ENCODE data around the gene MSX1.

DNA sequence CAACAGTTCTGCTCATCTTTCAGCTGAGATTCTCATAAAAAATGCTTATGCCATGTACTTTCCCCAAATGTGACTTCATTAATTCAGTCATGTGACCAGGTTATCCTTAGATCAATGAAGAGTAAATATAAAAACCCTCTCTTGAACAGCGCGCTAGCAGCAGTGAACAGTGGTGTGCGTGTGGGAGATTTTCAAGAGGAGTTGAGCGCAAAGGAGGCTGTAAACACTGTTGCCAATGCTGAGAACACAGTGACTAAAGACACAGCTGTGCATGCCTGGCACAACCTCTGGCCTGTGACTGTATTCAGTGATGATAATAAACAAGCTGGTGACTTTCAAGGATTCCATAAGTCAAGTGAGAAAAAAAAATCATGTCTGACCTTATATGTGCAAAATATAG, 25.1 kb downstream of the MSX1 start:
- TF ChIP-seq, protein P1, sequence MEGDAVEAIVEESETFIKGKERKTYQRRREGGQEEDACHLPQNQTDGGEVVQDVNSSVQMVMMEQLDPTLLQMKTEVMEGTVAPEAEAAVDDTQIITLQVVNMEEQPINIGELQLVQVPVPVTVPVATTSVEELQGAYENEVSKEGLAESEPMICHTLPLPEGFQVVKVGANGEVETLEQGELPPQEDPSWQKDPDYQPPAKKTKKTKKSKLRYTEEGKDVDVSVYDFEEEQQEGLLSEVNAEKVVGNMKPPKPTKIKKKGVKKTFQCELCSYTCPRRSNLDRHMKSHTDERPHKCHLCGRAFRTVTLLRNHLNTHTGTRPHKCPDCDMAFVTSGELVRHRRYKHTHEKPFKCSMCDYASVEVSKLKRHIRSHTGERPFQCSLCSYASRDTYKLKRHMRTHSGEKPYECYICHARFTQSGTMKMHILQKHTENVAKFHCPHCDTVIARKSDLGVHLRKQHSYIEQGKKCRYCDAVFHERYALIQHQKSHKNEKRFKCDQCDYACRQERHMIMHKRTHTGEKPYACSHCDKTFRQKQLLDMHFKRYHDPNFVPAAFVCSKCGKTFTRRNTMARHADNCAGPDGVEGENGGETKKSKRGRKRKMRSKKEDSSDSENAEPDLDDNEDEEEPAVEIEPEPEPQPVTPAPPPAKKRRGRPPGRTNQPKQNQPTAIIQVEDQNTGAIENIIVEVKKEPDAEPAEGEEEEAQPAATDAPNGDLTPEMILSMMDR (IDR thresholded peaks at IDR 0.05) = no peak
- TF ChIP-seq CHD2 (IDR thresholded peaks at IDR 0.05; ENCODE audit: low read length, partially characterized antibody) = no peak
- no peak for TF ChIP-seq TP53 (CRISPR knock-in tag; IDR thresholded peaks at IDR 0.05)
- no peak for TF ChIP-seq JUNB (IDR thresholded peaks at IDR 0.05)
- TF ChIP-seq, protein P2, sequence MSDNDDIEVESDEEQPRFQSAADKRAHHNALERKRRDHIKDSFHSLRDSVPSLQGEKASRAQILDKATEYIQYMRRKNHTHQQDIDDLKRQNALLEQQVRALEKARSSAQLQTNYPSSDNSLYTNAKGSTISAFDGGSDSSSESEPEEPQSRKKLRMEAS (IDR thresholded peaks at IDR 0.05) = no peak
- no peak for TF ChIP-seq JUN (IDR thresholded peaks at IDR 0.05)
- TF ChIP-seq ZC3H11A (IDR thresholded peaks at IDR 0.05) = no peak
- no peak for TF ChIP-seq CEBPB (IDR thresholded peaks at IDR 0.05)
- no peak for TF ChIP-seq POLR2A (IDR thresholded peaks at IDR 0.05; ENCODE audit: low read length)
- TF ChIP-seq, protein P3, sequence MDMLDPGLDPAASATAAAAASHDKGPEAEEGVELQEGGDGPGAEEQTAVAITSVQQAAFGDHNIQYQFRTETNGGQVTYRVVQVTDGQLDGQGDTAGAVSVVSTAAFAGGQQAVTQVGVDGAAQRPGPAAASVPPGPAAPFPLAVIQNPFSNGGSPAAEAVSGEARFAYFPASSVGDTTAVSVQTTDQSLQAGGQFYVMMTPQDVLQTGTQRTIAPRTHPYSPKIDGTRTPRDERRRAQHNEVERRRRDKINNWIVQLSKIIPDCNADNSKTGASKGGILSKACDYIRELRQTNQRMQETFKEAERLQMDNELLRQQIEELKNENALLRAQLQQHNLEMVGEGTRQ (IDR thresholded peaks at IDR 0.05) = no peak
- TF ChIP-seq, protein P4, sequence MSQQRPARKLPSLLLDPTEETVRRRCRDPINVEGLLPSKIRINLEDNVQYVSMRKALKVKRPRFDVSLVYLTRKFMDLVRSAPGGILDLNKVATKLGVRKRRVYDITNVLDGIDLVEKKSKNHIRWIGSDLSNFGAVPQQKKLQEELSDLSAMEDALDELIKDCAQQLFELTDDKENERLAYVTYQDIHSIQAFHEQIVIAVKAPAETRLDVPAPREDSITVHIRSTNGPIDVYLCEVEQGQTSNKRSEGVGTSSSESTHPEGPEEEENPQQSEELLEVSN (IDR thresholded peaks at IDR 0.05; ENCODE audit: borderline replicate concordance, low read depth) = no peak
- no peak for TF ChIP-seq HDAC2 (IDR thresholded peaks at IDR 0.05)
- no peak for TF ChIP-seq EHMT2 (IDR thresholded peaks at IDR 0.05; ENCODE audit: low read depth)

All from A549 (cell line).